HepG2 (cell line): ENCODE measurements around the gene VWCE. TPM values are rescaled to one million over a fixed set of nuclear protein-coding genes. Genes with fewer than 3 reads are reported as not detected.

ENCODE experiments used
- ELF1 ChIP-seq: sonication (generic); formaldehyde crosslinking; IDR thresholded peaks from 2 replicates; pipeline ENCODE4 v1.4.0; 2020; ENCODE audit warnings: missing genetic modification reagents
- MAFF ChIP-seq: IDR thresholded peaks from 2 replicates; pipeline ENCODE4 v1.6.1; 2011; ENCODE audit warnings: low read depth, low read length, improper control_type of control experiment
- REL ChIP-seq: sonication (generic); formaldehyde crosslinking; conservative IDR thresholded peaks from 2 replicates; pipeline ENCODE4 v1.8.0; 2022; ENCODE audit warnings: mild to moderate bottlenecking, missing genetic modification reagents, moderate library complexity
- RELA ChIP-seq: sonication (generic); formaldehyde crosslinking; IDR thresholded peaks from 2 replicates; pipeline ENCODE4 v1.4.0; 2020; ENCODE audit warnings: missing genetic modification reagents
- THAP9 ChIP-seq: sonication (generic); formaldehyde crosslinking; IDR thresholded peaks from 2 replicates; pipeline ENCODE4; 2020; ENCODE audit warnings: missing genetic modification reagents, mild to moderate bottlenecking, borderline replicate concordance
- ZBTB20 ChIP-seq: sonication (generic); formaldehyde crosslinking; IDR thresholded peaks from 2 replicates; pipeline ENCODE4 v1.8.1; 2023; ENCODE audit warnings: missing genetic modification reagents, low read depth, mild to moderate bottlenecking, borderline replicate concordance
- ZBTB7A ChIP-seq: sonication (generic); formaldehyde crosslinking; IDR thresholded peaks from 2 replicates; pipeline ENCODE4 v1.8.0; 2022; ENCODE audit warnings: mild to moderate bottlenecking, missing genetic modification reagents
- ZBTB8A ChIP-seq: sonication (generic); formaldehyde crosslinking; IDR thresholded peaks from 2 replicates; pipeline ENCODE4 v1.4.0; 2020; ENCODE audit warnings: mild to moderate bottlenecking, low read depth, missing genetic modification reagents, borderline replicate concordance
- ZFP36 ChIP-seq: fragments of 150-350 bp; IDR thresholded peaks from 2 replicates; pipeline ENCODE4 v1.6.1; 2018; ENCODE audit warnings: borderline replicate concordance, low read length, low read depth; ENCODE audit not compliant: partially characterized antibody
- ZNF280D ChIP-seq: sonication (generic); formaldehyde crosslinking; IDR thresholded peaks from 2 replicates; pipeline ENCODE4 v1.5.1; 2020; ENCODE audit warnings: mild to moderate bottlenecking, missing genetic modification reagents
- ZNF609 ChIP-seq: sonication (generic); formaldehyde crosslinking; IDR thresholded peaks from 2 replicates; pipeline ENCODE4 v1.4.0; 2020; ENCODE audit warnings: mild to moderate bottlenecking, missing genetic modification reagents, borderline replicate concordance
- ZNF7 ChIP-seq: IDR thresholded peaks from 2 replicates; pipeline ENCODE4 v1.6.1; 2016; ENCODE audit warnings: missing biosample characterization, missing genetic modification reagents
- polyA plus RNA-seq, 8 experiments: library from polyadenylated mRNA; depleted of rRNA in 3 of 8; stranded (reverse) in 7 of 8; unstranded in 1 of 8; fragments of >200 nt; fragmentation: Illumina TruSeq in 4 of 8; extraction: Trizol in 4 of 8; gene quantifications; 2 replicates each; pipeline versions ENCODE4 v1.2.1 to v1.2.3, GENCODE V29; 2011 to 2016; ENCODE audit warnings: low read depth in 4 of 8, missing spikeins in 1 of 8, mixed read lengths in 1 of 8; ENCODE audit not compliant: insufficient read depth in 1 of 8
- total RNA-seq, 5 experiments: library from RNA; depleted of rRNA; stranded (reverse); fragments of >200 nt; fragmentation: Illumina TruSeq; extraction: Trizol; gene quantifications; 2 replicates each; pipeline ENCODE4 v1.2.3, GENCODE V29; 2016; ENCODE audit warnings: low read depth in 1 of 5
- TF ChIP-seq, protein P1 (sequence below), 2 experiments: IDR thresholded peaks; 2 replicates each; pipeline ENCODE4 v1.6.1; 2011 to 2012; ENCODE audit warnings: low read length in 2 of 2, borderline replicate concordance in 1 of 2, low read depth in 1 of 2, mild to moderate bottlenecking in 1 of 2, moderate library complexity in 1 of 2

Gene VWCE
- total and polyA plus RNA-seq, 2 of the 13 experiments (the other 11 are each of a cell fraction or from before 2014, with no cell fraction given): 27.6 to 58.3 TPM

DNA sequence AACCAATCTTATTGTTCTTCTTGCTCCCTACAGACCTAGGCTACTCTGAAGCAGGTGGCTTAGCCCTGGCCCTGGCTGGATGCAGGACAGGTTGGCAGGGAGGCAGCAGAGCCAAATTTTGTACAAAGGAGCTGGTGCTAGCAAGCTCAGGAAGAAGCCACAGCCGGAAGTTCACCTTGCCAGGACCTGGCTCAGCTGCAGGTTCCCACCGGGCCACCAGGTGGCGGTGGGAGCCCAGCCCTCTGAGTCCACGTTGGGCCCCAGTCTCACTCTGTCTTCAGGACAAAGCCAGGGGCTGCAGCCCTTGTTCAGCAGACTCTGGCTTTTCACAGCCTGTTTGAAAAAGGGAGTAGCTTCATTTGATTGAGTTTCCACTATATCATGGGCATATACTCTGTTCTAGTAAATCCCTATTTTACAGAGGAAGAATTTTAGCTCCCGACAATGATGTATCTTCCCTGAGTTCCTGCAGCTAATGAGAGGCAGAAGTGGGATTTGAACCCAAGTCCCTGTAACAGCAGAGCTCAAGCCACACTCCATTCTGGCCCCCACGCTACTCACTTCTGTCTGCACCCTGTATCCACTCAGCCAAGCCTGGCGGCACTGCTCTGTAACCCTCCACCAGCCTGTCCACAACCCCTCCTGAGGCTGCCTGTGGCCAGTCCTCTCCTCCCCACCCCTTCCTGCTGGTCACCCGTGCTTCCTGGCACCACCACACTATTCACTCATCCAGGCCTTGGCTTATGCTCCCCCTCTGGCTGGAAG lies 41.2 kb upstream of the VWCE start (continued):
- TF ChIP-seq ZNF609 (CRISPR knock-in tag) (no peak), ZFP36 (no peak), ELF1 (peak; percentile 77), REL (CRISPR knock-in tag) (no peak), THAP9 (no peak), ZNF280D (CRISPR knock-in tag) (no peak), ZBTB8A (no peak), RELA (CRISPR knock-in tag) (no peak), MAFF (no peak), ZBTB7A (no peak), ZNF7 (CRISPR knock-in tag) (no peak), ZBTB20 (CRISPR knock-in tag) (no peak)
- TF ChIP-seq, protein P1, sequence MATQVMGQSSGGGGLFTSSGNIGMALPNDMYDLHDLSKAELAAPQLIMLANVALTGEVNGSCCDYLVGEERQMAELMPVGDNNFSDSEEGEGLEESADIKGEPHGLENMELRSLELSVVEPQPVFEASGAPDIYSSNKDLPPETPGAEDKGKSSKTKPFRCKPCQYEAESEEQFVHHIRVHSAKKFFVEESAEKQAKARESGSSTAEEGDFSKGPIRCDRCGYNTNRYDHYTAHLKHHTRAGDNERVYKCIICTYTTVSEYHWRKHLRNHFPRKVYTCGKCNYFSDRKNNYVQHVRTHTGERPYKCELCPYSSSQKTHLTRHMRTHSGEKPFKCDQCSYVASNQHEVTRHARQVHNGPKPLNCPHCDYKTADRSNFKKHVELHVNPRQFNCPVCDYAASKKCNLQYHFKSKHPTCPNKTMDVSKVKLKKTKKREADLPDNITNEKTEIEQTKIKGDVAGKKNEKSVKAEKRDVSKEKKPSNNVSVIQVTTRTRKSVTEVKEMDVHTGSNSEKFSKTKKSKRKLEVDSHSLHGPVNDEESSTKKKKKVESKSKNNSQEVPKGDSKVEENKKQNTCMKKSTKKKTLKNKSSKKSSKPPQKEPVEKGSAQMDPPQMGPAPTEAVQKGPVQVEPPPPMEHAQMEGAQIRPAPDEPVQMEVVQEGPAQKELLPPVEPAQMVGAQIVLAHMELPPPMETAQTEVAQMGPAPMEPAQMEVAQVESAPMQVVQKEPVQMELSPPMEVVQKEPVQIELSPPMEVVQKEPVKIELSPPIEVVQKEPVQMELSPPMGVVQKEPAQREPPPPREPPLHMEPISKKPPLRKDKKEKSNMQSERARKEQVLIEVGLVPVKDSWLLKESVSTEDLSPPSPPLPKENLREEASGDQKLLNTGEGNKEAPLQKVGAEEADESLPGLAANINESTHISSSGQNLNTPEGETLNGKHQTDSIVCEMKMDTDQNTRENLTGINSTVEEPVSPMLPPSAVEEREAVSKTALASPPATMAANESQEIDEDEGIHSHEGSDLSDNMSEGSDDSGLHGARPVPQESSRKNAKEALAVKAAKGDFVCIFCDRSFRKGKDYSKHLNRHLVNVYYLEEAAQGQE (IDR thresholded peaks at IDR 0.05; ENCODE audit: borderline replicate concordance in 1 of 2, low read depth in 1 of 2, low read length in 2 of 2): 0 out of 4 replicates have a peak, but pooled peaks of 1 of the 2 experiments have one; percentile 10
